ENCODE data around the gene CIDEC. TPM values are rescaled to one million over a fixed set of nuclear protein-coding genes. Genes with fewer than 3 reads are reported as not detected.

The CIDEC gene
- total and polyA plus RNA-seq, 2 experiments from 2014 or later = not detected

- Histone ChIP-seq H3F3A (replicated peaks; ENCODE audit: low read depth) (no peaks in the 10 kb centered on the region), H3K27ac (ENCODE audit: low read depth) (no peak overlapping the region), H3K4me1 (ENCODE audit: insufficient read depth) (peaks cover 1% of the 10 kb centered on the region; the same call in 1 of the 2 replicates), H3K27me3 (ENCODE audit: insufficient read depth) (no peaks in the 10 kb centered on the region), H3K79me2 (replicated peaks; ENCODE audit: insufficient read depth) (peaks cover 6% of the 10 kb centered on the region), H3K4me3 (no peak overlapping the region), H3K4me2 (no peak overlapping the region), H3K36me3 (ENCODE audit: insufficient read depth) (no peaks in the 10 kb centered on the region), H4K20me1 (replicated peaks; ENCODE audit: insufficient read depth) (no peaks in the 10 kb centered on the region), H2AFZ (no peak overlapping the region), H3K9me2 (ENCODE audit: insufficient read depth) (no peaks in the 10 kb centered on the region)
- no peak for DNase-seq (ENCODE audit: low spot score)
- H3K27me3 Mint-ChIP-seq (ENCODE audit: insufficient read depth, low read depth, poor library complexity) = peaks cover 11% of the 10 kb centered on the region
- ATAC-seq = no peak
- H3K9me3 Mint-ChIP-seq = no peaks in the 10 kb centered on the region
- H3K4me1 Mint-ChIP-seq = no peaks in the 10 kb centered on the region
- H3K36me3 Mint-ChIP-seq (ENCODE audit: low read depth) = 0 out of 3 replicates have a peak, but pooled peaks cover 3% of the 10 kb centered on the region
- H3K4me3 Mint-ChIP-seq = no peak overlapping the region
- H3K27ac Mint-ChIP-seq = no peak overlapping the region
- no peak for TF ChIP-seq ZNF114 (CRISPR knock-in tag; IDR thresholded peaks at IDR 0.05)
- no peak for TF ChIP-seq CREB1 (CRISPR knock-in tag; IDR thresholded peaks at IDR 0.05; ENCODE audit: low read depth)
- TF ChIP-seq CTCF (conservative IDR thresholded peaks at IDR 0.05; ENCODE audit: low read depth in 2 of 2) = no peak
- TF ChIP-seq ZNF331 (CRISPR knock-in tag; IDR thresholded peaks at IDR 0.05; ENCODE audit: low read depth) = no peak
- no peak for TF ChIP-seq ETS1 (IDR thresholded peaks at IDR 0.05)
Measured at GRCh38 chr3:9886328-9886727, 6.3 kb upstream of the CIDEC start.

GRCh38 chr3:9884555-9885165 is 4.6 kb upstream of the CIDEC start:
- no peak overlapping the region for H3K4me2 ChIP-seq
- Mint-ChIP-seq H3K27ac (no peak overlapping the region), H3K4me3 (no peak overlapping the region), H3K4me1 (no peaks in the 10 kb centered on the region), H3K27me3 (ENCODE audit: insufficient read depth, low read depth, poor library complexity) (peaks cover 7% of the 10 kb centered on the region), H3K9me3 (no peaks in the 10 kb centered on the region), H3K36me3 (ENCODE audit: low read depth) (no peaks in the 10 kb centered on the region)
- no peaks in the 10 kb centered on the region for H3F3A ChIP-seq (replicated peaks; ENCODE audit: low read depth)
- no peaks in the 10 kb centered on the region for H3K27me3 ChIP-seq (ENCODE audit: insufficient read depth)
- H3K79me2 ChIP-seq (replicated peaks; ENCODE audit: insufficient read depth) = no peaks in the 10 kb centered on the region
- ATAC-seq (no peak), DNase-seq (ENCODE audit: low spot score) (no peak)
- H4K20me1 ChIP-seq (replicated peaks; ENCODE audit: insufficient read depth) = no peaks in the 10 kb centered on the region
- H3K4me1 ChIP-seq (ENCODE audit: insufficient read depth) = no peaks in the 10 kb centered on the region
- no peaks in the 10 kb centered on the region for H3K9me2 ChIP-seq (ENCODE audit: insufficient read depth)
- no peaks in the 10 kb centered on the region for H3K36me3 ChIP-seq (ENCODE audit: insufficient read depth)
- 0 out of 2 replicates have a peak overlapping the region, but pooled peaks have one; percentile 32 for H3K27ac ChIP-seq (ENCODE audit: low read depth)
- H2AFZ ChIP-seq = peak overlapping the region; percentile 35; the same call in 1 of the 2 replicates
- H3K4me3 ChIP-seq = no peak overlapping the region
- TF ChIP-seq ZNF462 (CRISPR knock-in tag; IDR thresholded peaks at IDR 0.05) (no peak), JUNB (IDR thresholded peaks at IDR 0.05; ENCODE audit: unreplicated experiment) (no peak), POLR2AphosphoS5 (IDR thresholded peaks at IDR 0.05; ENCODE audit: low read depth) (no peak), EZH2phosphoT487 (IDR thresholded peaks at IDR 0.05; ENCODE audit: unreplicated experiment) (no peak), ETS1 (IDR thresholded peaks at IDR 0.05) (no peak), STAT1 (IDR thresholded peaks at IDR 0.05; ENCODE audit: unreplicated experiment) (no peak), NANOG (IDR thresholded peaks at IDR 0.05; ENCODE audit: borderline replicate concordance) (no peak), ZNF331 (CRISPR knock-in tag; IDR thresholded peaks at IDR 0.05; ENCODE audit: low read depth) (no peak), EZH2 (IDR thresholded peaks at IDR 0.05; ENCODE audit: low read depth, unreplicated experiment) (no peak)

All from GM23338 (cell line).